Measurements from ENCODE around the gene ARAP3.
A peak's percentile ranks its signal among the peaks of the same experiment; 100 is the strongest.

Gene ARAP3

DNA sequence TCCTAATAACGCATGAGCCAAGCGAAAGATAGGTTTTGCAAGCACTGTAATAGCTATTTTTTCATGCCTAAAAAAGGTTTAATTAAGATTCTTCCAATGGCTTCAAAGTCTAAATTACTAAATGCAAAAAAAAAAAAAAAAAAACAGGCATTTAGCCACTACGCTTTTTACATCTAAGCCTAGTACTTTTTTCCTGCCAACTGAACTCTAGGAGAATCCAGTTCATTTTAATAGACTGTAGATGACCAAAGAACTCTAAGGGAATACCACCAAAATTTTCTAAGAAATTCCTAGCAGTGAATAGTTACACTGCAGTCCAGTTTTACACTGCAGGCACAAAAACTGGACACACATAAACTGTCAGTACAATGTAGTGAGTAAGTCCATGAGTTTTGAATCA is 73.0 kb downstream of the ARAP3 start:
- DNase-seq, result no peak

DNA sequence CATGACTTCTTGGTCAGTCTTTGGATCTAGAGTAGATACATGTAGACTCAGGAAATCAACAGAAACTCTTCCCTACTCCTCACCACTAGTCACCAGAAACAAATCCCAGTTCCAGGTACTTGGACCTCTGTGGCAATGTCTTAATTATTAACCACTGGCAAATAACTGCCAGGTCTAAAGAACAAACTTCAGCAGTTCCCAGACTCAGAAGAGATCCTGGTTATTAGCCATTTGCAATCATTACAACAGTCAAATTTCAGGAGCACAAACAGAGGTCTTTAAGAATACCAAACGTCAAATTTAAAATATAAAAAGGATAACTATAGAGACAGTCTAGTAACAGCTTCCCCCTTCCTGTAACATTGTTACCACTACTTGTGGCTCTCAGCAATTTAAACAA is 73.5 kb downstream of the ARAP3 start:
- peak; percentile 53 for DNase-seq

DNA sequence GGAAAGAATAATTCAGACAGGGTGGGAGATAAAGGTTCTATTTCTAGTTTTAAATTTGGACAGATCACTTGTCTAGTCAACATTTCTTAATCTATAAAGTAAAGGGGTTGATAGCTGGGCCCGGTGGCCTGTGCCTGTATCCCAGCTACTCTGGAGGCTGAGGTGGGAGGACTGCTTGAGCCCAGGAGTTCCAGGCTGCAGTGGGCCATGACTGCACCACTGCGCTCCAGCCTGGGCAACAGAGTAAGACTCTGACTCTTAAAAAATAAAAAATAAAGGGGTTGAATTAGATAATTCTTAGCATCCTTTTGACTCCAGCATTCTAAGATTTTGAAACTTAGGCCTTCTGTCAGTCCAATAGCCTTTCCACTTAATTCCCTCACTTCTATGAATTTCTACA is 74.0 kb downstream of the ARAP3 start:
- no peak for DNase-seq

DNA sequence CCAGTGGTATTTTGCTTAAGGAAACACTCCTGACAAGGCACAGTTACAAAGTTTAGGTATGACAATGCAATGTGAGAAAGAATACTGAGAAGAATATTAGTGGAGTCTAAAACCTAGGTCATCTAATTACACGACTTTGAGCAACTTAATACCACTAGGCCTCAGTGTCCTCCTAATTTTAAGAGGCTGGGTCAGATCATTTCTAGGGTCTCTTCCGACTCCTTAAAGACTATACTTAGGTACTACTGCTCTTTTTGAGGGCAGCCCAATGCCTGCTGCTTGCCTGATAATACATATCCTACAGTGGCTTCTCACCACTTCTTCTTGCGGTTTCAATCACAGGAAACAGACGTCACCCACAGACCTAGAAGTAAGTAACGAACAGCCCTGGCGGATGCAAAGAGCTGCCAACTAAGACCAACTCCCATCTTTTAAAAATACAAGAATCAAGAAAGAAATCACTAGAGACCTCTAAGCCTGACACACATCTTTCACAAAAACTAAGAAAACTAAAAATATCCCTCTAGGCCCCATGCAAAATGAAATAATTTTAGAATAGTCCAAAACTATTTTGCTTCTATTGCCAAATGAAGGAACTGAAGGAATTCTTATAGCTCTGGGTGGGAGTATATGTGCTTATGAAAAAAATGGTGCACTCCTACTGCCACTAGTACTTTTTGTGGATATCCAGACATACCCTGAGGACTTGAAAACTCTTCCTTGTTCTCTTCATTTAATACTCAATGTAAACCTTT is 76.3 kb downstream of the ARAP3 start:
- no peak for DNase-seq

DNA sequence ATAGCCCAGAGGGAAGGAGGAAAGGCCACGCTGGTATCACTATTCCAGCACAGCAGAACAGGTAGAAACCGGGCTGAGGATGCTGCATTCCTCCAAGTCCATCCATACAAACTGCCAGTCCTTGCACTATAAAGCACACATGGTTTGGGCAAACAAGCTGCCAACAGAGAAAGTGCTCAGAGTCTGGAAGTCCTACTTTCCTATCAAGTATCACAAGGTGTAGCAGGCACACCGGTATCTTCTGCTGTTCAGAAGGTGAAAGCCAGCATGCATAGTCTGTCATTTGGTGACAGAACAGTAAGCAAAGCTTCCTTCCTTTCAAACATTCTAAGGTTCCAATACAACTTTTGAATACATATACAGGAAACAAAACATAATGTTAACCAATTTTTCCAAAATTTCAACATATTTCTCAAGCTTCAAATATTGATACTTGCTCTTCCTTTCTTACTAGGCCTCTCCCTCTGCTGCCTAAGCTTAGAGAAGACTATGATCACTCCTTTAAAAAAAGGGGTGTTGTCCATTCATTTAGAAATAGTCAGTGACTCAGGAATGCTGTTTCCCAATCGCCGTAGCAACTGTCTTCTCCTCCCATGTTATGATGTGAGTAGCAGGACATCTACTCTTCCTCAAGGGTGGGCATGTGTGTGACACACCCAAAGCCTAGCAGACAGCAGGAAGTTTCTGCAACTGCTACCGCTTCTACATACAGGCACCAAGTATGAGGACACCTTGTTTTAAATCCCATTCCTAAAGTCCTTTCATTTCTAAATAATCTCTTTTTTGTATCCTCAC is 77.9 kb downstream of the ARAP3 start:
- DNase-seq, result peak; percentile 59
